ENCODE data around the gene ST6GALNAC6. TPM values are rescaled to one million over a fixed set of nuclear protein-coding genes. Genes with fewer than 3 reads are reported as not detected.

ST6GALNAC6 gene
- total RNA-seq, 1 donor from 2014 or later: 32.6 TPM

- DNase-seq (ENCODE audit: extremely low spot score, unreplicated experiment): no peak
- TF ChIP-seq, protein P1, sequence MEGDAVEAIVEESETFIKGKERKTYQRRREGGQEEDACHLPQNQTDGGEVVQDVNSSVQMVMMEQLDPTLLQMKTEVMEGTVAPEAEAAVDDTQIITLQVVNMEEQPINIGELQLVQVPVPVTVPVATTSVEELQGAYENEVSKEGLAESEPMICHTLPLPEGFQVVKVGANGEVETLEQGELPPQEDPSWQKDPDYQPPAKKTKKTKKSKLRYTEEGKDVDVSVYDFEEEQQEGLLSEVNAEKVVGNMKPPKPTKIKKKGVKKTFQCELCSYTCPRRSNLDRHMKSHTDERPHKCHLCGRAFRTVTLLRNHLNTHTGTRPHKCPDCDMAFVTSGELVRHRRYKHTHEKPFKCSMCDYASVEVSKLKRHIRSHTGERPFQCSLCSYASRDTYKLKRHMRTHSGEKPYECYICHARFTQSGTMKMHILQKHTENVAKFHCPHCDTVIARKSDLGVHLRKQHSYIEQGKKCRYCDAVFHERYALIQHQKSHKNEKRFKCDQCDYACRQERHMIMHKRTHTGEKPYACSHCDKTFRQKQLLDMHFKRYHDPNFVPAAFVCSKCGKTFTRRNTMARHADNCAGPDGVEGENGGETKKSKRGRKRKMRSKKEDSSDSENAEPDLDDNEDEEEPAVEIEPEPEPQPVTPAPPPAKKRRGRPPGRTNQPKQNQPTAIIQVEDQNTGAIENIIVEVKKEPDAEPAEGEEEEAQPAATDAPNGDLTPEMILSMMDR (conservative IDR thresholded peaks at IDR 0.05): no peak
- Mint-ChIP-seq H3K27me3 (no peaks in the 10 kb centered on the region), H3K4me1 (ENCODE audit: unreplicated experiment) (peaks cover 29% of the 10 kb centered on the region), H3K4me3 (peak overlapping the region; percentile 94), H3K27ac (peak overlapping the region; percentile 90), H3K36me3 (peaks cover 9% of the 10 kb centered on the region), H3K9me3 (no peaks in the 10 kb centered on the region)
These were observed 37.0 kb upstream of the ST6GALNAC6 start for GRCh38 chr9:127936347-127936852.

DNA sequence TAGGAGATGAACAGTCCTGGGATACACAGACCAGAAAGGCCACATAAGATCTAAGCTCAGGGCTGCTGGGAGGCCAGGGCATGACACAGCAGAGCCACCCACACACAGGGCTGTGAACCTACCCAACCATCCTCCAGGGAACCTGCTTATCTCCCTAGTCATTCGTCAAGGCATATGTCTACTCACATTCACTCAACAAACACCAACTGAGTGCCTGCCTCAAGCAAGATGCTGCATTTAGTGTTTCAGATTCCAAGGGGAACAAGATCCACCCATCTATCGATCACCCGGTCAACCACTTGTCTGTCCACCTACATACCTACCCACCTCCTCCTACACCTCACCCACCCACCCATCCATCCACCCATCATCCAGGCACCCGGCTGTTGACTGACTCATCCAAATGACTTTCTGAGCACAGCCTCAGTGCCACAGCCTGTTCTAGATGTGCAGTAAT lies 36.4 kb upstream of the ST6GALNAC6 start:
- Mint-ChIP-seq H3K36me3 (peaks cover 9% of the 10 kb centered on the region), H3K4me1 (ENCODE audit: unreplicated experiment) (peaks cover 35% of the 10 kb centered on the region), H3K4me3 (peak overlapping the region; percentile 94), H3K9me3 (no peaks in the 10 kb centered on the region), H3K27ac (peak overlapping the region; percentile 90), H3K27me3 (no peaks in the 10 kb centered on the region)
- DNase-seq (ENCODE audit: extremely low spot score, unreplicated experiment): no peak
- TF ChIP-seq, protein P1 (conservative IDR thresholded peaks at IDR 0.05): no peak

DNA sequence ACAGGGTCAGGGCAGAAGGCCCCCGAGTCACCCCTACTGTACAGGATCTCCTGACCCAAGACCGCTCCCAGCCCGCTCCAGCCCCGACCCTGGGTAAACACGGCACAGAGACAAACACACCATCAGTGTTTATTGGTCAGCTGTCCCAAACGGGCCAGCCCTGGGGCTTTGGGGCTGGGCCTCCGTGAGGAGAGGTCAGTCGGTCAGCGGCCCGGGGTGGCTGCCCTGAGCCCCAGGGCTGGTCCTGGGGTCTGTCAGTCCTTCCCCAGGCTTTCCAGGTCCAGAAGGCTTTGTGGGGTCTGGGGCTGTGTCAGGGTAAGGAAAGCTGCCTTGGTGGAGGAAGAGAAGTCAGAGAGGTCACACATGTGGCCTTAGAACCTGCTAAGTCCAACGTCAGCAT lies 35.6 kb upstream of the ST6GALNAC6 start:
- TF ChIP-seq, protein P1 (conservative IDR thresholded peaks at IDR 0.05): no peak
- H3K36me3 Mint-ChIP-seq: peaks cover 9% of the 10 kb centered on the region
- peak overlapping the region; percentile 72 for H3K4me3 Mint-ChIP-seq

DNA sequence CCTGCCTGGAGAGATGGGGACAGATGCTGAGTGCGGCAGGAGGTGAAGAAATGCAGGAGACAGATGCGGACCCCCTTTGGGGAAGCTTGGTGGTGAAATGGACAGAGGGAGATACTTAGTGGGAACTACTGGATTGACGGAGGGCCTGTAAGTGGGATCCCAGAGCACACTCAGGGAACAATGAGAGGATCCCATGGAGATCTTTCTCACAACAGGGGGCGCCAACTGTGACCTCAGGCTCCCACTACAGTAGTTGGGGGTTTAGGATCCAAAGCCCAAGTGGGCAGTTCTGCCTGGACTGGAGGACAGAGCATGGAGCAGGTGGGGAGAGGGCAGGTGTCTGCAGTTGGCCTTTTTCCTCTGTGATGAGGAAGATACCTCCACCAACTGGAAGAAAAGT lies 34.8 kb upstream of the ST6GALNAC6 start:
- Mint-ChIP-seq H3K27ac (peak overlapping the region; percentile 63), H3K9me3 (no peaks in the 10 kb centered on the region), H3K36me3 (peaks cover 9% of the 10 kb centered on the region), H3K4me3 (peak overlapping the region; percentile 68), H3K27me3 (peaks cover 10% of the 10 kb centered on the region), H3K4me1 (ENCODE audit: unreplicated experiment) (peaks cover 40% of the 10 kb centered on the region)
- TF ChIP-seq, protein P1 (conservative IDR thresholded peaks at IDR 0.05): no peak
- DNase-seq (ENCODE audit: extremely low spot score, unreplicated experiment): no peak

More for the DNA sequence above, 35.6 kb upstream of the ST6GALNAC6 start:
- Mint-ChIP-seq H3K4me1 (ENCODE audit: unreplicated experiment) (peaks cover 38% of the 10 kb centered on the region), H3K27ac (no peak overlapping the region), H3K9me3 (no peaks in the 10 kb centered on the region), H3K27me3 (peaks cover 3% of the 10 kb centered on the region)
- DNase-seq (ENCODE audit: extremely low spot score, unreplicated experiment): no peak

- peak overlapping the region; percentile 88 for H3K27ac Mint-ChIP-seq
- peaks cover 29% of the 10 kb centered on the region for H3K27me3 Mint-ChIP-seq
- TF ChIP-seq, protein P1 (conservative IDR thresholded peaks at IDR 0.05): no peak
- H3K36me3 Mint-ChIP-seq: peaks cover 9% of the 10 kb centered on the region
- DNase-seq (ENCODE audit: extremely low spot score, unreplicated experiment): no peak
- H3K9me3 Mint-ChIP-seq: no peaks in the 10 kb centered on the region
- H3K4me3 Mint-ChIP-seq: peak overlapping the region; percentile 79
- H3K4me1 Mint-ChIP-seq (ENCODE audit: unreplicated experiment): peaks cover 25% of the 10 kb centered on the region
These were observed 31.9 kb upstream of the ST6GALNAC6 start for GRCh38 chr9:127931092-127931881.

Data from type B pancreatic cell (in vitro differentiated cells).